Hindlimb muscle (tissue), 1 donor: Measurements from ENCODE around the gene TNS3. TPM values are rescaled to one million over a fixed set of nuclear protein-coding genes. Genes with fewer than 3 reads are reported as not detected.
"Not testable (repeated sequence)": the region's sequence is repeated elsewhere in the genome, so short reads cannot be mapped to it uniquely, and the experiment has no call there.

ENCODE experiments used
- DNase-seq: peaks from one replicate; pipeline ENCODE4 v3.0.0-alpha.2; 2013
- polyA plus RNA-seq: library from polyadenylated mRNA; unstranded; fragments of 120-200 nt; gene quantifications from one replicate; pipeline ENCODE4 v1.2.1, GENCODE V29; 2013; ENCODE audit not compliant: insufficient read length

TNS3 gene
- 24.9 TPM for polyA plus RNA-seq

GRCh38 chr7:47581804-47582763 is at the start of gene TNS3:
TSS of gene TNS3 (minus strand) at chr7:47582111. CDS start at chr7:47439636, 142,475 bp downstream.
- peak; percentile 56 for DNase-seq

GRCh38 chr7:47631711-47632110 is 49.8 kb upstream of the TNS3 start:
- DNase-seq = no peak

DNA sequence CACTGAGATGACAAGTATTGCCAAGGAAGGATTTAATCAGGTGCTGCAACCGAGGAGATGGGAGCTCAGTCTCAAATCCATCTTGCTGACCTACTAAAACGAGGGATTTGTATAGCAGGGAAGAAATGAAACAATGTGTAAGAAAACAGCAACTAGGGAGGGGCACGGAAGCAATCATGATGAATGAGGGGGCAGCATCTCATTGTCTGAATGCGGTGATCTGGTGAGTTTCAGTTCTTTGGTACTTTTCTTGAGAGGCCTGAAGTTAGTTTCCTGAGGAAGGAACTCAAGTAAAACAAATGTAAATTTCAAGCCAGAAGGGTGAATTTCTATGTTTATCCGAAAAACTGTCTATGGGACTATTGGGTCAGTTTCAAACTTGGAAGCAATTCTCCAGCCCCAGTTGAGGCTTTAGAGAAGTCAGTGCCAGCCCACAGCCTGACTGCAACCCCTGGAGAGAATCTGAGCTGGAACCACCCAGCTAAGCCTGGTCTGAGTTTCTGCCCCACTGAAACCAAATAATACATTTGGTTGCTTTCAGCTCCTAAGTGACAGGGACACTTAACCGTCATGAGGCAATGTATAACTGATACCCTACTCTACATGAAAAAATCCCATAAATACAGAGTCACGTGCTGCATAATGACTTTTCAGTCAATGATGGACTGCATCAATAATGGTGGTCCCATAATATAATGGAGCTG is 45.8 kb upstream of the TNS3 start:
- no peak for DNase-seq

- DNase-seq = no peak
Observed at GRCh38 chr7:47625861-47626715, 44.2 kb upstream of the TNS3 start.

GRCh38 chr7:47624689-47625088 is 42.8 kb upstream of the TNS3 start:
- DNase-seq = no peak

GRCh38 chr7:47622946-47623640 is 41.2 kb upstream of the TNS3 start:
- DNase-seq = peak; percentile 87

DNA sequence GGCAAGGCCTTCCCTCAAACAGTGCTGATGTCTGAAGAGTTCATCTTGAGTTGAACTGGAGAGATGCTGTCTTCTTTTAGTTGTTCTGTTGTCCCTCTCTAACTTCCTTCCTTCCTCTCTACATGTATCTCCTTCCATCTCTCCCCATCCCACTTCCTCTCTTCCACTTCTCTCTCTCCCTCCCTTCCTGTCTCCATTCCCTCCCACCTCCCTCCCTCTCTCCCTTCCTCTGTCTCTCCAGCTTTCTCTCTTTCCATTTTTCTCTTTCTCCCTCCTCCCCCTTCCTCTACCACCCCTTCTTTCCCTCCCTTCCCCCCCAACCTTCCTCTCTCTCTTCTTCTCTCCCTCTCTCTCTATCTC is 40.7 kb upstream of the TNS3 start:
- peak; percentile 30 for DNase-seq

DNA sequence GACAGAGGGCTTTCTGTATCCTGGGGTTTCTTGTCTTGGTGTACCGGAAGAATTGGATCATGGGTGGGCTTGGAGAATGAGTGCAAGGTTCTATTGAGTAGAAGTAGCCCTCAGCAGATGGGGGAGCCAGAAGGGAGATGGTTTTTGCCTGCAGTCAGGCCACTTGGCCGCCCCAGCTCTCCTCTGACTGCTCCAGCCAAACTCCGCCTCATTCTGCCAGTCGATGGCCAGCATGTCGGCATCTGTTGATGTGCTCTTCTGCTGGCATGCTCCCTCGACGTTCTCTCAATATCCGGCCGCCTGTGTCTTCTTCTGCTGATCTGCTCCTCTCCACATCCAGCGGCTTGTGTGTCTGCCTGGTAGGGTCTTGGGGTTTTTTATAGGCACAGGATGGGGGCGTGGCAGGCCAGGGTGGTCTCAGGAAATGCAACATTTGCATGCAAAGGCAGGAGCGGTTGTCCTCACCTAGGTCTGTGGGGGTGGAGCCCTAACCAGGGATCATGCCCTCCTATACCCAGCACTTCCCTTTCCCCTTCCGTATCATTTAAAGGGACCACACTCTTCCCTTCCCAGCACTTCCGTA is 40.2 kb upstream of the TNS3 start:
- no peak for DNase-seq

- DNase-seq = no peak
Observed at GRCh38 chr7:47621347-47621746, 39.4 kb upstream of the TNS3 start.

- no peak for DNase-seq
Observed at GRCh38 chr7:47619806-47620205, 37.9 kb upstream of the TNS3 start.

DNA sequence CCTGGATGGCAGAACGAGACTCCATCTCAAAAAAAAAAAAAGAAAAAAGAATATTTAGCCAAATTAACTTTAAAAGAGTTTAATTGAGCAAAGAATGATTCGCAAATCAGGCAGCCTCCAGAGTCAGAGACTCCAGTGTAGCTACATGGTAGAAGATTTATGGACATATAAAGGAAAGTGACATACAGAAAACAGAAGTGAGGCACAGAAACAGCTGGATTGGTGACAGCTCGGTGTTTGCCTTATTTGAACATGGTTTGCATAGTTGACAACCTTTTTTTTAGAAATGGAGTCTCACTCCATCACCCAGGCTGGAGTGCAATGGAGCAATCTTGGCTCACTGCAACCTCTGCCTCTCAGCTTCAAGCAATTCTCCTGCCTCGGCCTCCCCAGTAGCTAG is 35.2 kb upstream of the TNS3 start:
- DNase-seq = no peak

DNA sequence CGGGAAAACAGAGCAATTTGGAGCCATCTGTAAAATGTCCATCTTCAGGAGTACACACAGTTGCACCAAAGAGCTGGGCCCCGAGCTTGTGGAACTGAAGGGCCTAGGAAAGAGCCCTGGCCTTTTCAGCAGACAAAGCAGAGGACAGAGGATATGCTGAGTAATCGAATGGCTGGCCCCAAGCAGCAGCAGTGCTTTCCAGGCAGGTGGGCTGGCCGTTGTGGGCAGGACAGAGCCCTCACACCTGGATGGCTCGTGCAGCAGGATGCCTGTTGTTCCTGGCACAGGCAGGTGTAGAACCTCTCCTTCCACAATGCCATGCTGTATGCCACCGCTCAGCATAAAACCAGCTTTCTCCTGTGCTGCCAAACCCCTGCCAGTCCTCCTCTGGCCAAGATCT is 32.5 kb upstream of the TNS3 start:
- DNase-seq = no peak

DNA sequence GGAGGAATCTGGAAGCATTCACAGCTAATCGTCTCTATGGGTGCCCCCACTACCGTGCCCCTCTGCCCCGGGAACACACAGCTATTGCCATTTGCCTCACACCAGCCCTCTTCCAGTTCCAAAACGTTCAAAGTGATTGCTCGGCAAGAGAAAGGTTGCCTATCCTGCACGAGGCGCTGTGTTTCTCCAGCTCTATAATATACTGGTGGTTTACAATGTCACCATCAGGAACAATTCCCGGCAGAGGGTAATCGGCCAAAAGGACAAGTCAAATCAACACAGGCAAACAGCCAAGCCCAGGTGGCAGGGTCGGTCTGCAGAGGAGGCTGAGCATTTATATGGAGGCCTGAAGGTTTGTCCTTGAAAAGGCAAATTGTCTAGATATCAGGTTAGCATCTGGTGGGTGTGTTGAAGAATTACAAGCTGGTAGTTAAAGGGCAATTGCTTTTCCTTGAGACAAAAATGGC is 29.2 kb upstream of the TNS3 start:
- DNase-seq = no peak

DNA sequence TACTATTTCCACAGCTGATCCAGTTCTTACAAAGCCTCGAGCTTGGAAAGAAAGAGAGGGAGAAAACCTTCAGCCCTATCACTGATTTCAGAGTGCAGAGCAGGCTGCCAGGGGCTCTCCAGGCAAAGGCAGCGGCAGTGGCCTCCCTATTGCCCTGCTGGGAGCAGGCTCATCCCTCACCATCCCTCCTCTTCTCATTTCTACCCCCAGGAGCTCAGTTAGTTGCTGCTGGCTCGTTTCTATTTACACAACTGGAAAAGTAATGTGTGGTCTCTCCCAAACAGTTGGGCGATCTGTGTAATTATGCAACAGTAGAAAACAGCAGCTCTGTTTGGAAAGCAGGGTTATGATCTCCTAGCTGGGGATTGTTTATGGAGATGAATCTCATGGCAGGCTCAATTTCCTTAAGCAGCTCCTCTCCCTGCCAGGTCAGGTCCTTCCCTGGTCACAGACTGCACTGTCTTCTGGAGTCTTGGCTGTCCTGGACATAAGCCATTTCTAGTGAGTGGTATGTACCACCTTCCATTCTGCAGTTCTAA is 28.7 kb upstream of the TNS3 start:
- DNase-seq = no peak

DNA sequence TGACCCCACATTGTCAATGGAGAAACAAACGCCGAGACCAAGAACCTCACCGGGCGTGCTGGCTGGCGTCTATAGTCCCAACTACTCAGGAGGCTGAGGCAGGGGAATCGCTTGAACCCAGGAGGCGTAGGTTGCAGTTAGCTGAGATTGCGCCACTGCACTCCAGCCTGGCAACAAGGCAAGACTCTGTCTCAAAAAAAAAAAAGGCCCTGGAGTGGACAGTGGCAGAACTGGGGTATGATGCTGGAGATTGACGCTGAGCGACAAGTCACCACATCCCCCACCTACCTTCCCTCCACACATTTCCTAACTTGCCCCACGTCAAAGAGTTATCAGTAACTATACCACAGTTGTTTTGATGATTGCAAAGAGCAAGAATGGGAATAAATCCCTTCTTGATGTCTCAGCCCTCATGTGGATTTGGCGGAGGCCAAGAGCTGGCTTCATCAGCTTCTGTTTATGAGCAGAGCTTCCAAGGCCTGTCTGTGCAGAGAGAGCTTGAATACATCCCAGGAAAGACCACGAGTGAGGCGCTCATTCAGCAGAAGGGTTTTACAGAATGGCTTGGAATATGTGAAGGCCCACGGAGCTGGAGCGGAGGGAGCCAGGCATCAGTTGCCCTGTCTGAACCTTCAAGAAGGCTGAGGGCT is 28.0 kb upstream of the TNS3 start:
- DNase-seq = no peak

GRCh38 chr7:47606593-47607046 is 24.7 kb upstream of the TNS3 start:
- not testable (repeated sequence) for DNase-seq

GRCh38 chr7:47605816-47606575 is 24.1 kb upstream of the TNS3 start:
- no peak for DNase-seq

GRCh38 chr7:47604496-47604890 is 22.6 kb upstream of the TNS3 start:
- no peak for DNase-seq

DNA sequence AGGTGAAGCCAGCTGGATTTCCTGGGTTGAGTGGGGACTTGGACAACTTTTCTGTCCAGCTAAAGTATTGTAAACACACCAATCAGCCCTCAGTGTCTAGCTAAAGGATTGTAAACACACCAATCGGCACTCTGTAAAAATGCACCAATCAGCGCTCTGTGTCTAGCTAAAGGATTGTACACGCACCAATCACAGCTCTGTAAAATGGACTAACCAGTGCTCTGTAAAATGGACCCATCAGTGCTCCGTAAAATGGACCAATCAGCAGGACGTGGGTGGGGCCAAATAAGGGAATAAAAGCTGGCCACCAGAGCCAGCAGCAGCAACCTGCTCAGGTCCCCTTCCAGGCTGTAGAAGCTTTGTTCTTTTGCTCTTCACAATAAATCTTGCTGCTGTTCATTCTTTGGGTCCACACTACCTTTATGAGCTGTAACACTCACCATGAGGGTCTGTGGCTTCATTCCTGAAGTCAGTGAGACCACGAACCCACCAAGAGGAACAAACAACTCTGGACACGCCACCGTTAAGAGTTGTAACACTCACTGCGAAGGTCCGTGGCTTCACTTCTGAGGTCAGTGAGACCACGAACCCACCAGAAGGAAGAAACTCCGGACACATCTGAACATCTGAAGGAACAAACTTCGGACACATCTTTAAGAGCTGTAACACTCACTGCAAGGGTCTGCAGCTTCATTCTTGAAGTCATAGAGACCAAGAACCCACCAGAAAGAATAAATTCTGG is 21.8 kb upstream of the TNS3 start:
- not testable (repeated sequence) for DNase-seq
